HL-60 (cell line): ENCODE data around the gene RPRML.
"Not testable (repeated sequence)": the region's sequence is repeated elsewhere in the genome, so short reads cannot be mapped to it uniquely, and the experiment has no call there.

Experiments
- GABPA ChIP-seq: IDR thresholded peaks from 2 replicates; pipeline ENCODE4 v1.6.1; 2012; ENCODE audit warnings: low read depth
- POLR2AphosphoS5 ChIP-seq: IDR thresholded peaks from 2 replicates; pipeline ENCODE4 v1.6.1; 2012; ENCODE audit warnings: low read depth
- TF ChIP-seq, protein P1 (sequence below): IDR thresholded peaks from one replicate; pipeline ENCODE4 v1.5.1; 2011; ENCODE audit warnings: low read length, control low read depth, inconsistent platforms; ENCODE audit not compliant: insufficient read depth
- TF ChIP-seq, protein P2 (sequence below): IDR thresholded peaks from 2 replicates; pipeline ENCODE4 v1.6.1; 2012; ENCODE audit warnings: low read depth; ENCODE audit not compliant: insufficient replicate concordance

DNA sequence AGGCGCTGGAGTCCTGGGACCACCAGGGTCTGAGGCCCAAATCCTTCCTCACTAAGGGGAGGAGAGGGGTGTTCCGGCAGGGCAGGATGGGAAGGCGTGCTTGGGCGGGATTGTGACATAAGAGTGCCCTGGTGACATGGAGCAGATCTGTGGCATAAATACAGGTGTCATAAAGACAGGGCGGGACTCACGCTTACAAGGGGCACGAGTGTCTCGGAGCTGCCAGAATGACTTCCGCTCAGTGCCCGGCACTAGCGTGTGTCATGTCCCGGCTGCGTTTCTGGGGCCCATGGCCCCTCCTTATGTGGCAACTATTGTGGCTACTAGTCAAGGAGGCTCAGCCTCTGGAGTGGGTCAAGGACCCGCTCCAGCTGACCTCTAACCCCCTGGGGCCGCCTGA lies 37.9 kb upstream of the RPRML start:
- TF ChIP-seq, protein P1, sequence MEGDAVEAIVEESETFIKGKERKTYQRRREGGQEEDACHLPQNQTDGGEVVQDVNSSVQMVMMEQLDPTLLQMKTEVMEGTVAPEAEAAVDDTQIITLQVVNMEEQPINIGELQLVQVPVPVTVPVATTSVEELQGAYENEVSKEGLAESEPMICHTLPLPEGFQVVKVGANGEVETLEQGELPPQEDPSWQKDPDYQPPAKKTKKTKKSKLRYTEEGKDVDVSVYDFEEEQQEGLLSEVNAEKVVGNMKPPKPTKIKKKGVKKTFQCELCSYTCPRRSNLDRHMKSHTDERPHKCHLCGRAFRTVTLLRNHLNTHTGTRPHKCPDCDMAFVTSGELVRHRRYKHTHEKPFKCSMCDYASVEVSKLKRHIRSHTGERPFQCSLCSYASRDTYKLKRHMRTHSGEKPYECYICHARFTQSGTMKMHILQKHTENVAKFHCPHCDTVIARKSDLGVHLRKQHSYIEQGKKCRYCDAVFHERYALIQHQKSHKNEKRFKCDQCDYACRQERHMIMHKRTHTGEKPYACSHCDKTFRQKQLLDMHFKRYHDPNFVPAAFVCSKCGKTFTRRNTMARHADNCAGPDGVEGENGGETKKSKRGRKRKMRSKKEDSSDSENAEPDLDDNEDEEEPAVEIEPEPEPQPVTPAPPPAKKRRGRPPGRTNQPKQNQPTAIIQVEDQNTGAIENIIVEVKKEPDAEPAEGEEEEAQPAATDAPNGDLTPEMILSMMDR = not testable (repeated sequence)
- not testable (repeated sequence) for TF ChIP-seq POLR2AphosphoS5, GABPA
- TF ChIP-seq, protein P2, sequence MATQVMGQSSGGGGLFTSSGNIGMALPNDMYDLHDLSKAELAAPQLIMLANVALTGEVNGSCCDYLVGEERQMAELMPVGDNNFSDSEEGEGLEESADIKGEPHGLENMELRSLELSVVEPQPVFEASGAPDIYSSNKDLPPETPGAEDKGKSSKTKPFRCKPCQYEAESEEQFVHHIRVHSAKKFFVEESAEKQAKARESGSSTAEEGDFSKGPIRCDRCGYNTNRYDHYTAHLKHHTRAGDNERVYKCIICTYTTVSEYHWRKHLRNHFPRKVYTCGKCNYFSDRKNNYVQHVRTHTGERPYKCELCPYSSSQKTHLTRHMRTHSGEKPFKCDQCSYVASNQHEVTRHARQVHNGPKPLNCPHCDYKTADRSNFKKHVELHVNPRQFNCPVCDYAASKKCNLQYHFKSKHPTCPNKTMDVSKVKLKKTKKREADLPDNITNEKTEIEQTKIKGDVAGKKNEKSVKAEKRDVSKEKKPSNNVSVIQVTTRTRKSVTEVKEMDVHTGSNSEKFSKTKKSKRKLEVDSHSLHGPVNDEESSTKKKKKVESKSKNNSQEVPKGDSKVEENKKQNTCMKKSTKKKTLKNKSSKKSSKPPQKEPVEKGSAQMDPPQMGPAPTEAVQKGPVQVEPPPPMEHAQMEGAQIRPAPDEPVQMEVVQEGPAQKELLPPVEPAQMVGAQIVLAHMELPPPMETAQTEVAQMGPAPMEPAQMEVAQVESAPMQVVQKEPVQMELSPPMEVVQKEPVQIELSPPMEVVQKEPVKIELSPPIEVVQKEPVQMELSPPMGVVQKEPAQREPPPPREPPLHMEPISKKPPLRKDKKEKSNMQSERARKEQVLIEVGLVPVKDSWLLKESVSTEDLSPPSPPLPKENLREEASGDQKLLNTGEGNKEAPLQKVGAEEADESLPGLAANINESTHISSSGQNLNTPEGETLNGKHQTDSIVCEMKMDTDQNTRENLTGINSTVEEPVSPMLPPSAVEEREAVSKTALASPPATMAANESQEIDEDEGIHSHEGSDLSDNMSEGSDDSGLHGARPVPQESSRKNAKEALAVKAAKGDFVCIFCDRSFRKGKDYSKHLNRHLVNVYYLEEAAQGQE = not testable (repeated sequence)
